HepG2 (cell line): ENCODE data around the gene CD68. TPM values are rescaled to one million over a fixed set of nuclear protein-coding genes. Genes with fewer than 3 reads are reported as not detected.

ENCODE experiments used
- CAMTA2 ChIP-seq: sonication (generic); formaldehyde crosslinking; IDR thresholded peaks from 2 replicates; pipeline ENCODE4 v1.4.0; 2020; ENCODE audit warnings: mild to moderate bottlenecking, missing genetic modification reagents, borderline replicate concordance
- CBFB ChIP-seq: sonication (generic); formaldehyde crosslinking; IDR thresholded peaks from 2 replicates; pipeline ENCODE4 v1.4.0; 2020; ENCODE audit warnings: missing genetic modification reagents
- CBX1 ChIP-seq: IDR thresholded peaks from one replicate; pipeline ENCODE4 v1.6.1; 2016; ENCODE audit warnings: antibody characterized with exemption, low read depth
- CCDC6 ChIP-seq: sonication (generic); formaldehyde crosslinking; IDR thresholded peaks from 2 replicates; pipeline ENCODE4 v1.8.1; 2022; ENCODE audit warnings: mild to moderate bottlenecking, missing genetic modification reagents, moderate library complexity
- FIP1L1 ChIP-seq: fragments of 200-400 bp; formaldehyde crosslinking; IDR thresholded peaks from 2 replicates; pipeline ENCODE4 v1.6.1; 2018; ENCODE audit warnings: low read depth, mild to moderate bottlenecking, low read length, moderate library complexity, borderline replicate concordance; ENCODE audit not compliant: insufficient read depth
- GFI1 ChIP-seq: sonication (generic); formaldehyde crosslinking; IDR thresholded peaks from 2 replicates; pipeline ENCODE4 v1.5.0; 2020; ENCODE audit warnings: missing genetic modification reagents, mild to moderate bottlenecking, borderline replicate concordance
- HOMEZ ChIP-seq: IDR thresholded peaks from 2 replicates; pipeline ENCODE4 v1.6.1; 2016; ENCODE audit warnings: low read depth
- MBNL3 ChIP-seq: fragments of 250-450 bp; sonication (Bioruptor Pico); conservative IDR thresholded peaks from 2 replicates; pipeline ENCODE4 v1.8.0; 2022; ENCODE audit warnings: mild to moderate bottlenecking, inconsistent platforms
- PRDM4 ChIP-seq: sonication (generic); formaldehyde crosslinking; IDR thresholded peaks from 2 replicates; pipeline ENCODE4 v1.9.0; 2021; ENCODE audit warnings: missing genetic modification reagents, borderline replicate concordance
- SIN3B ChIP-seq: fragments of 150-350 bp; IDR thresholded peaks from 2 replicates; pipeline ENCODE4 v1.6.1; 2014; ENCODE audit warnings: low read length
- SNAPC5 ChIP-seq: sonication (generic); formaldehyde crosslinking; IDR thresholded peaks from 2 replicates; pipeline ENCODE4 v1.8.1; 2023; ENCODE audit warnings: mild to moderate bottlenecking, missing genetic modification reagents, borderline replicate concordance
- SOX5 ChIP-seq: IDR thresholded peaks from 2 replicates; pipeline ENCODE4 v1.6.1; 2016; ENCODE audit warnings: borderline replicate concordance
- SOX6 ChIP-seq, 2 experiments: fragments of 450-650 bp in 1 of 2; sonication (generic) in 1 of 2; formaldehyde crosslinking in 1 of 2; IDR thresholded peaks; 2 replicates each; pipeline versions ENCODE4 v1.4.0 to v1.6.1; 2017 to 2020; ENCODE audit warnings: antibody characterized with exemption in 1 of 2, mild to moderate bottlenecking in 1 of 2, missing genetic modification reagents in 1 of 2
- SRSF4 ChIP-seq: fragments of 200-400 bp; formaldehyde crosslinking; IDR thresholded peaks from one replicate; pipeline ENCODE4 v1.6.1; 2018; ENCODE audit warnings: mild to moderate bottlenecking, low read depth, low read length, moderate library complexity; ENCODE audit not compliant: poor library complexity, severe bottlenecking
- ZFP36 ChIP-seq: fragments of 150-350 bp; IDR thresholded peaks from 2 replicates; pipeline ENCODE4 v1.6.1; 2018; ENCODE audit warnings: borderline replicate concordance, low read length, low read depth; ENCODE audit not compliant: partially characterized antibody
- ZNF17 ChIP-seq: sonication (generic); formaldehyde crosslinking; IDR thresholded peaks from 2 replicates; pipeline ENCODE4 v1.5.0; 2020; ENCODE audit warnings: mild to moderate bottlenecking, missing genetic modification reagents
- ZNF598 ChIP-seq: sonication (generic); formaldehyde crosslinking; IDR thresholded peaks from 2 replicates; pipeline ENCODE4 v1.5.1; 2020; ENCODE audit warnings: mild to moderate bottlenecking, missing genetic modification reagents, borderline replicate concordance
- polyA plus RNA-seq, 8 experiments: library from polyadenylated mRNA; depleted of rRNA in 3 of 8; stranded (reverse) in 7 of 8; unstranded in 1 of 8; fragments of >200 nt; fragmentation: Illumina TruSeq in 4 of 8; extraction: Trizol in 4 of 8; gene quantifications; 2 replicates each; pipeline versions ENCODE4 v1.2.1 to v1.2.3, GENCODE V29; 2011 to 2016; ENCODE audit warnings: low read depth in 4 of 8, missing spikeins in 1 of 8, mixed read lengths in 1 of 8; ENCODE audit not compliant: insufficient read depth in 1 of 8
- total RNA-seq, 5 experiments: library from RNA; depleted of rRNA; stranded (reverse); fragments of >200 nt; fragmentation: Illumina TruSeq; extraction: Trizol; gene quantifications; 2 replicates each; pipeline ENCODE4 v1.2.3, GENCODE V29; 2016; ENCODE audit warnings: low read depth in 1 of 5
- TF ChIP-seq, protein P1 (sequence below), 2 experiments: fragments of 450-650 bp in 1 of 2; sonication (generic) in 1 of 2; formaldehyde crosslinking; IDR thresholded peaks; 2 replicates each; pipeline versions ENCODE4 v1.5.0 to v1.8.0; 2020 to 2022; ENCODE audit warnings: mild to moderate bottlenecking in 1 of 2, missing genetic modification reagents in 1 of 2
- TF ChIP-seq, protein P2 (sequence below): sonication (generic); formaldehyde crosslinking; IDR thresholded peaks from 2 replicates; pipeline ENCODE4 v1.5.1; 2020; ENCODE audit warnings: missing genetic modification reagents, mild to moderate bottlenecking, borderline replicate concordance
- TF ChIP-seq, protein P3 (sequence below): sonication (generic); formaldehyde crosslinking; conservative IDR thresholded peaks from 2 replicates; pipeline ENCODE4 v1.8.0; 2022; ENCODE audit warnings: mild to moderate bottlenecking, moderate library complexity, missing genetic modification reagents

The CD68 gene
- total and polyA plus RNA-seq, 2 of the 13 experiments (the other 11 are each of a cell fraction or from before 2014, with no cell fraction given), result 10.3 to 104 TPM

GRCh38 chr17:7561028-7561575, 18.3 kb upstream of the CD68 start (continued):
- TF ChIP-seq PRDM4 (CRISPR knock-in tag) (no peak), HOMEZ (CRISPR knock-in tag) (no peak), CBFB (no peak), CCDC6 (CRISPR knock-in tag) (peak; percentile 24; the same call in 1 of the 2 replicates), ZNF17 (no peak), SRSF4 (no peak), CAMTA2 (CRISPR knock-in tag) (0 out of 2 replicates have a peak, but pooled peaks have one; percentile 59), SIN3B (no peak), SOX5 (CRISPR knock-in tag) (no peak; the same call in 1 of the 2 replicates), SOX6 (IDR thresholded peaks at IDR 0.05) (no peak), SOX6 (CRISPR knock-in tag; IDR thresholded peaks at IDR 0.05) (peak; percentile 27; the same call in 1 of the 2 replicates), FIP1L1 (no peak), CBX1 (no peak), ZNF598 (CRISPR knock-in tag) (no peak), ZFP36 (no peak), MBNL3 (CRISPR knock-in tag) (no peak), GFI1 (no peak), SNAPC5 (no peak)
- TF ChIP-seq, protein P1, sequence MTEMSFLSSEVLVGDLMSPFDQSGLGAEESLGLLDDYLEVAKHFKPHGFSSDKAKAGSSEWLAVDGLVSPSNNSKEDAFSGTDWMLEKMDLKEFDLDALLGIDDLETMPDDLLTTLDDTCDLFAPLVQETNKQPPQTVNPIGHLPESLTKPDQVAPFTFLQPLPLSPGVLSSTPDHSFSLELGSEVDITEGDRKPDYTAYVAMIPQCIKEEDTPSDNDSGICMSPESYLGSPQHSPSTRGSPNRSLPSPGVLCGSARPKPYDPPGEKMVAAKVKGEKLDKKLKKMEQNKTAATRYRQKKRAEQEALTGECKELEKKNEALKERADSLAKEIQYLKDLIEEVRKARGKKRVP (CRISPR knock-in tag; IDR thresholded peaks at IDR 0.05), result no peak
- TF ChIP-seq, protein P2, sequence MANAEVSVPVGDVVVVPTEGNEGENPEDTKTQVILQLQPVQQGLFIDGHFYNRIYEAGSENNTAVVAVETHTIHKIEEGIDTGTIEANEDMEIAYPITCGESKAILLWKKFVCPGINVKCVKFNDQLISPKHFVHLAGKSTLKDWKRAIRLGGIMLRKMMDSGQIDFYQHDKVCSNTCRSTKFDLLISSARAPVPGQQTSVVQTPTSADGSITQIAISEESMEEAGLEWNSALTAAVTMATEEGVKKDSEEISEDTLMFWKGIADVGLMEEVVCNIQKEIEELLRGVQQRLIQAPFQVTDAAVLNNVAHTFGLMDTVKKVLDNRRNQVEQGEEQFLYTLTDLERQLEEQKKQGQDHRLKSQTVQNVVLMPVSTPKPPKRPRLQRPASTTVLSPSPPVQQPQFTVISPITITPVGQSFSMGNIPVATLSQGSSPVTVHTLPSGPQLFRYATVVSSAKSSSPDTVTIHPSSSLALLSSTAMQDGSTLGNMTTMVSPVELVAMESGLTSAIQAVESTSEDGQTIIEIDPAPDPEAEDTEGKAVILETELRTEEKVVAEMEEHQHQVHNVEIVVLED (CRISPR knock-in tag), result peak; percentile 12
- TF ChIP-seq, protein P3, sequence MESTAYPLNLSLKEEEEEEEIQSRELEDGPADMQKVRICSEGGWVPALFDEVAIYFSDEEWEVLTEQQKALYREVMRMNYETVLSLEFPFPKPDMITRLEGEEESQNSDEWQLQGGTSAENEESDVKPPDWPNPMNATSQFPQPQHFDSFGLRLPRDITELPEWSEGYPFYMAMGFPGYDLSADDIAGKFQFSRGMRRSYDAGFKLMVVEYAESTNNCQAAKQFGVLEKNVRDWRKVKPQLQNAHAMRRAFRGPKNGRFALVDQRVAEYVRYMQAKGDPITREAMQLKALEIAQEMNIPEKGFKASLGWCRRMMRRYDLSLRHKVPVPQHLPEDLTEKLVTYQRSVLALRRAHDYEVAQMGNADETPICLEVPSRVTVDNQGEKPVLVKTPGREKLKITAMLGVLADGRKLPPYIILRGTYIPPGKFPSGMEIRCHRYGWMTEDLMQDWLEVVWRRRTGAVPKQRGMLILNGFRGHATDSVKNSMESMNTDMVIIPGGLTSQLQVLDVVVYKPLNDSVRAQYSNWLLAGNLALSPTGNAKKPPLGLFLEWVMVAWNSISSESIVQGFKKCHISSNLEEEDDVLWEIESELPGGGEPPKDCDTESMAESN (CRISPR knock-in tag), result no peak
